ENCODE results near the gene KLRK1.
"Not testable (repeated sequence)": the region's sequence is repeated elsewhere in the genome, so short reads cannot be mapped to it uniquely, and the experiment has no call there.

KLRK1 gene

GRCh38 chr12:10389904-10390303 is at the start of gene KLRK1:
Gene KLRK1, minus strand, starts transcription at chr12:10390041. Its CDS starts 1,231 bp downstream, at chr12:10388810.
- DNase-seq (ENCODE audit: low read depth in 2 of 2, low spot score in 1 of 2), result no peak

- not testable (repeated sequence) for DNase-seq (ENCODE audit: low read depth in 2 of 2, low spot score in 1 of 2)
Measured at GRCh38 chr12:10437601-10438000, 47.8 kb upstream of the KLRK1 start.

- DNase-seq (ENCODE audit: low read depth in 2 of 2, low spot score in 1 of 2), result not testable (repeated sequence)
Measured at GRCh38 chr12:10435816-10436215, 46.0 kb upstream of the KLRK1 start, which contains the start of gene KLRC2. Gene KLRC2, minus strand, starts transcription at chr12:10436010. Its CDS starts 24 bp downstream, at chr12:10435986.

GRCh38 chr12:10430623-10431022 is 40.8 kb upstream of the KLRK1 start:
- not testable (repeated sequence) for DNase-seq (ENCODE audit: low read depth in 2 of 2, low spot score in 1 of 2)

DNA sequence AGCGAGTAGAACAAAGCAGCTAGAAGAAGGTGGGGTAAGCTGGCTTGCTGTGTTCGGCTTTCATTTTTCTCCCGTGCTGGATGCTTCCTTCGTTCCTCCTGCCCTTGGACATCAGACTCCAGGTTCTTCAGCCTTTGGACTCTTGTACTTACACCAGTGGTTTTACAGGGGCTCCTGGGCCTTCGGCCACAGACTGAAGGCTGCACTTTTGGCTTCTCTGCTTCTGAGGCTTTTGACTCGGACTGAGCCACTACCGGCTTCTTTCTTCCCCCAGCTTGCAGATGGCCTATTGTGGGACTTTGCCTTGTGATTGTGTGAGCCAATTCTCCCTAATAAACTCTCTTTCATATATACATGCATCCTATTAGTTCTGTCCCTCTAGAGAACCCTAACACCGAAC is 36.1 kb upstream of the KLRK1 start:
- not testable (repeated sequence) for DNase-seq (ENCODE audit: low read depth in 2 of 2, low spot score in 1 of 2)

- DNase-seq (ENCODE audit: low read depth in 2 of 2, low spot score in 1 of 2), result not testable (repeated sequence)
Measured at GRCh38 chr12:10424260-10424899, 34.5 kb upstream of the KLRK1 start.

DNA sequence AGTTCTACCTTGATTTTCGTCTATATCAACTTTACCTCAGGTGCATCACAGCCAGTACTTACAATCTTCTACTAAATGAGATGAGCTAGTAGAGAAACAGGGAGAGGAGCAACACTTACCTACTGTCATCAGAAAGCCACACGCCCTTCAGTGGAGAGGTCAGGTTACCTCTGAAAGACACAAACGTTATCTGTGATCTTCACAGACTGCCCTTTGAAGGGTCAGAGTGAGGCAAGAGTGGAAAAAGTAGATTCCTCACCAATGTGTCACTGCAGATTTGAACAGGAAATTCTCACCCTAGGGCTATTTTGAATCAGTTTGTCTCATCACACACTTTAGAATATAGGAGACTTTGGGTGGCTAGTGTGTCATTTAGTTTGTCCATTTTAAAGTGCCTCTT is 32.3 kb upstream of the KLRK1 start:
- not testable (repeated sequence) for DNase-seq (ENCODE audit: low read depth in 2 of 2, low spot score in 1 of 2)

DNA sequence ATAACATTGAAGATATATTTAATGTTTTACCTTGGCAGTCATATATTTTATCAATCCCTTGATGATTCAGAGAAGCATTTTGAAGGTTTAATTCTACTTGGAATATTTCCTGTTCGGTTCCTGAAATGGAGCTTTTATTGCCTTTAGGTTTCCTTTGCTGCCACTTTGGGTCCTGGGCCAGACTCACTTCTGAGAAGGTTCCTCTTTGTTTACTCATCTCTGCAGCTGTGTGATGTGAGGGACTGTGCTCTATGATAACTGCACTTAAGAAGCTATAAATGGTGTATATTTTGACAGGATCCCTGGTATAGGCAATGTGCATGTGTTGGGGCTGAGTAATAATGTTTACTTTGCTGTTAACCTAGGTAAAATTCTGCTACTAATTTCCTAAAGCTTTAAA is 30.5 kb upstream of the KLRK1 start, which contains the start of gene KLRC3:
Gene KLRC3, minus strand, starts transcription at position 262 of the 400 bp plus-strand sequence. Its CDS starts 45 bp downstream, at position 217.
- DNase-seq (ENCODE audit: low read depth in 2 of 2, low spot score in 1 of 2), result not testable (repeated sequence)

DNA sequence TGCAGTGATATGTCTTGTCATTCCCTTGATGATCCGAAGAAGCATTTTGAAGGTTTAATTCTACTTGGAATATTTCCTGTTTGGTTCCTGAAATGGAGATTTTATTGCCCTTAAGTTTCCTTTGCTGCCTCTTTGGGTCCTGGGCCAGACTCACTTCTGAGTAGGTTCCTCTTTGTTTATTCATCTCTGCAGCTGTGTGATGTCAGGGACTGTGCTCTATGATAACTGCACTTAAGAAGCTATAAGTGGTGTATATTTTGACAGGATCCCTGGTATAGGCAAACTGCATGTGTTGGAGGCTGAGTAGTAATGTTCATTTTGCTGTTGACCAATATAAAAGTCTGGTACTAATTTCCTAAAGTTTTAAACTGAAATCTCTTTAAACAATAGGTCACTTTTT is 19.6 kb upstream of the KLRK1 start, which contains the start of gene KLRC4:
Gene KLRC4, minus strand, starts transcription at position 366 of the 400 bp plus-strand sequence. Its CDS starts 182 bp downstream, at position 184.
- no peak for DNase-seq (ENCODE audit: low read depth in 2 of 2, low spot score in 1 of 2)

- DNase-seq (ENCODE audit: low read depth in 2 of 2, low spot score in 1 of 2), result no peak
Measured at GRCh38 chr12:10408842-10409241, 19.0 kb upstream of the KLRK1 start.

- no peak for DNase-seq (ENCODE audit: low read depth in 2 of 2, low spot score in 1 of 2)
Measured at GRCh38 chr12:10406725-10407124, 16.9 kb upstream of the KLRK1 start.

- no peak for DNase-seq (ENCODE audit: low read depth in 2 of 2, low spot score in 1 of 2)
Measured at GRCh38 chr12:10405294-10405693, 15.5 kb upstream of the KLRK1 start.

DNA sequence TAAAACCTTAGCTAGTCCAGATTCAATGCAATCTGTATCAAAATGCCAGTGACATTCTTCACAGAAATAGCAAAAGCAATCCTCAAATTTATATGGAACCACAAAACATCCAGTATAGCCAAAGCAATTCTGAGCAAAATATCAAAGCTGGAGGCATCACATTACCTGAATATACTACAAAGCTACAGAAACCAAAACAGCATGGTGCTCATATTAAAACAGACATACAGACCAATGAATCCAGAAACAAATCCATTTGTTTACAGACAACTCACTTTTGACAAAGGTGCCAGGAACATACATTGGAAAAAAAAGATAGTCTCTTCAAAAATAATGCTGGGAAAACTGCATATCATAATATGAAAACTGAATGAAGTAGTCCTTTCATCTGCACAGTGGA is 15.0 kb upstream of the KLRK1 start:
- DNase-seq (ENCODE audit: low read depth in 2 of 2, low spot score in 1 of 2), result no peak

GRCh38 chr12:10400829-10401228 is 11.0 kb upstream of the KLRK1 start:
- DNase-seq (ENCODE audit: low read depth in 2 of 2, low spot score in 1 of 2), result no peak

DNA sequence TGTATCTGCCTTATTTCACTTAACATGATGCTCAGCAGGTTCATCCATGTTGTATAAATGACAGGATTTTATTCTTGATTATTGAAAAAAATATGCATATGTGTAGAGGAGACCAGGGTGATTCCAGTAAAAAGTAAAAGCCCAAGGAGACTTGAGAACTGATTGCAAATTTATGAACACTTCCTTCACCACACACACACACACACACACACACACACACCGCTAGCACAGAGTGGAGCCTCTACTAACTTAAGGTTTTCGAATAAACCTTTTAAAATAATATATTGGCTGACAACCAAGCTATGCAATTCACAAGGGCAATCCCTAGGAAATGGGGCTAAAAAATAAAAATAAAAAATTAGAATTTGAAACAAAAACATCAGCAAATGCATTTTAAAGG is 8.3 kb upstream of the KLRK1 start:
- DNase-seq (ENCODE audit: low read depth in 2 of 2, low spot score in 1 of 2), result no peak

- no peak for DNase-seq (ENCODE audit: low read depth in 2 of 2, low spot score in 1 of 2)
Measured at GRCh38 chr12:10397296-10397695, 7.5 kb upstream of the KLRK1 start.

GRCh38 chr12:10396176-10396575 is 6.3 kb upstream of the KLRK1 start:
- not testable (repeated sequence) for DNase-seq (ENCODE audit: low read depth in 2 of 2, low spot score in 1 of 2)

DNA sequence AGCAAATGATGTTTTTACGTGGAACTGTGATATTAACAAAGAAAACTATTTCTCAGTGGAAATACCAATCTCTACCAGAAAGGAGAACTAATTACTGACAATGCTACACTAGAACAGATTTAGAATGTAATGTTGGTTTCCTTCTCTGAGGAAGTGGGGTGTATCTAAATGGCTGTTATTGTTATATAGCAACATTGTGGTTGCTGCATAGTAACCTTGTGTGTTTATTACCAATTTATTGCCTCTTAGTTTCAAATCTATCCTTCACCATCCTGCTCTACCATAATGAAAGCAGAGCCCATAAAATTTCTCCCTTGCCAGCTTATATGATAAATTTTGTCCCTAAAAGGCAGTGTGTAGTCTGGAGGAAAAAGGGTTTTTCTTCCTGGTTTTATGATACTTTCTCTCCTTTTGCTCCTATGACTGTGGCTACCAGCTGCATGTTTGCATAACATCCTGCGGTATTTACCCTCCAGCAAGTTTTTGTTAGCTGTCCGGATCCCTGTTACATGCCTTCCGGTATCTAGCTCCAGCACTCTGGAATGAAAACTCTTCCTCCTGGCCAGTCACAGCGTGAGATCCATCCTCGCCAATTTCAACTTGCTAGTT is 5.7 kb upstream of the KLRK1 start:
- no peak for DNase-seq (ENCODE audit: low read depth in 2 of 2, low spot score in 1 of 2)

DNA sequence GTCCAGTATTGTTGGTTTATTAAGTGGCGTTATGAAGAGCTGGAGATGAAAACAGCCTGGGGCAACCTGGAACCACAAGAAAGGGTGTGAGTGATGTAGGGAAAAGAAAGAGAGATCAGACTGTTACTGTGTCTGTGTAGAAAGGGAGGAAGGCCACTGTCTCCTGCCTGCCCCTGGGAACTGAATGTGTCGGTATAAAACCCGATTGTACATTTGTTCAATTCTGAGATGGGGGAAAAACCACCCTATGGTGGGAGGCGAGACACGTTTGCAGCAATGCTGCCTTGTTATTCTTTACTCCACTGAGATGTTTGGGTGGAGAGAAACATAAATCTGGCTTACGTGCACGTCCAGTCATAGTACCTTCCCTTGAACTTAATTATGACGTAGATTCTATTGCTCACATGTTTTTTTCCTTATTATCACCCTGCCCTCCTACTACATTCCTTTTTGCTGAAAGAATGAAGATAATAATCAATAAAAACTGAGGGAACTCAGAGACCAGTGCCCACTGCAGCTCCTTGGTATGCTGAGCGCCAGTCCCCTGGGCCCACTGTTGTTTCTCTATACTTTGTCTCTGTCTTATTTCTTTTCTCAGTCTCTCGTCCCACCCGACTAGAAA is 4.8 kb upstream of the KLRK1 start:
- DNase-seq (ENCODE audit: low read depth in 2 of 2, low spot score in 1 of 2), result not testable (repeated sequence)

- DNase-seq (ENCODE audit: low read depth in 2 of 2, low spot score in 1 of 2), result no peak
Measured at GRCh38 chr12:10393291-10393690, 3.5 kb upstream of the KLRK1 start.

DNA sequence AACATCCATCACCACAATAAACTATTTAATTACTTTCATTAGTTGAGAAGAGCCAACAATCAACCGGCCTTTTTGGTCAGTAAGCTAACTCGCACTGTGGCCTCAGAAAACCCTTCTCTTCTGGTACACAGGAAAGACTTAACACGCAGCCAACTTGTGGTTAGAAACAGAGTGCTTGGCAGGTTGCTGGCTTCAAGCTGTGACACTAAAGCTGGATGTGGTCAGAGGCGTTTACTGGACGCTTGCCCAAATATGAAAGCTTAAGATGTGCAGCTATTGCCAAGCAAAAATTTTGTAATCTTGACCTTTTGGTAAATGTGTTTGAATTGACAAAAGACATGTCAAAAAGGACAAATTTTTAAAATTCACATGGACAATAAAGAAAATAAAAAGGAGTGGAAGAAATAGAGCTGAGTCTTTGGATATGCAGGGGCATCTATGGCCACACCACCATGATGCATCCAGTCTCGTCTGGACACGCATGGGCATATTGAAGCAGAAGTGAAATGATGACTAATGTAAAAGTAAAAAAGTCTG is 2.6 kb upstream of the KLRK1 start:
- no peak for DNase-seq (ENCODE audit: low read depth in 2 of 2, low spot score in 1 of 2)

GRCh38 chr12:10390991-10391390 is 1.1 kb upstream of the KLRK1 start:
- not testable (repeated sequence) for DNase-seq (ENCODE audit: low read depth in 2 of 2, low spot score in 1 of 2)
